Spleen (tissue), 11 donors: Measurements from ENCODE around the gene SLC22A23. TPM values are rescaled to one million over a fixed set of nuclear protein-coding genes. Genes with fewer than 3 reads are reported as not detected.

Experiments
- DNase-seq: peaks from one replicate; pipeline ENCODE4 v3.0.0-alpha.2; 2020
- H3K27ac ChIP-seq, 8 donors: fragments of 200-600 bp; sonication (generic) in 7 of 8; 1 replicate in 4 of 8; 2 replicates in 4 of 8; pipeline versions ENCODE4 v1.5.0 to v1.8.0; 2016 to 2021; ENCODE audit warnings: inconsistent platforms in 4 of 8, mild to moderate bottlenecking in 4 of 8, moderate library complexity in 1 of 8
- H3K27me3 ChIP-seq, 7 donors: fragments of 200-600 bp; sonication (generic) in 6 of 7; replicated peaks in 1 of 7; 1 replicate in 4 of 7; 2 replicates in 3 of 7; pipeline versions ENCODE4 v1.5.0 to v1.8.0; 2016 to 2021; ENCODE audit warnings: inconsistent platforms in 3 of 7, mild to moderate bottlenecking in 1 of 7
- H3K36me3 ChIP-seq, 6 donors: fragments of 200-600 bp; sonication (generic) in 5 of 6; 1 replicate in 4 of 6; 2 replicates in 2 of 6; pipeline versions ENCODE4 v1.5.0 to v1.8.0; 2016 to 2021; ENCODE audit warnings: inconsistent platforms in 2 of 6
- H3K4me1 ChIP-seq, 6 donors: fragments of 200-600 bp; sonication (generic) in 5 of 6; 1 replicate in 3 of 6; 2 replicates in 3 of 6; pipeline versions ENCODE4 v1.5.0 to v1.8.0; 2016 to 2021; ENCODE audit warnings: inconsistent platforms in 3 of 6
- H3K4me3 ChIP-seq, 8 donors: fragments of 200-600 bp; sonication (generic) in 7 of 8; 1 replicate in 4 of 8; 2 replicates in 4 of 8; pipeline versions ENCODE4 v1.5.0 to v1.8.0; 2016 to 2021; ENCODE audit warnings: inconsistent platforms in 4 of 8, mild to moderate bottlenecking in 4 of 8, moderate library complexity in 2 of 8
- H3K9me3 ChIP-seq, 8 donors: fragments of 200-600 bp; sonication (generic) in 7 of 8; 1 replicate in 4 of 8; 2 replicates in 4 of 8; pipeline versions ENCODE4 v1.5.0 to v1.8.0; 2016 to 2021; ENCODE audit warnings: inconsistent platforms in 4 of 8
- CTCF ChIP-seq, 11 experiments: fragments of 200-600 bp in 7 of 11; fragments of 450-650 bp in 4 of 11; sonication (generic) in 4 of 11; IDR thresholded peaks in 8 of 11; conservative IDR thresholded peaks in 3 of 11; 1 replicate in 7 of 11; 2 replicates in 4 of 11; pipeline versions ENCODE4 v1.4.0 to v1.8.0; 2016 to 2021; ENCODE audit warnings: antibody characterized with exemption in 11 of 11, inconsistent platforms in 4 of 11, mild to moderate bottlenecking in 1 of 11
- POLR2A ChIP-seq, 3 donors: fragments of 450-650 bp; IDR thresholded peaks; one replicate each; pipeline ENCODE4 v1.5.1; 2017; ENCODE audit warnings: antibody characterized with exemption in 3 of 3, mild to moderate bottlenecking in 1 of 3
- POLR2AphosphoS5 ChIP-seq, 3 donors: sonication (generic); formaldehyde crosslinking; IDR thresholded peaks; one replicate each; pipeline ENCODE4 v1.5.1; 2017; ENCODE audit warnings: antibody characterized with exemption in 3 of 3
- WGBS, 5 donors: extraction: QIAGEN DNeasy Blood & Tissue Kit in 3 of 5; methylation state at CpG; one replicate each; pipeline versions ENCODE4 v1.1.5 to v1.1.7; 2013 to 2018; 5-methylcytosine and 5-hydroxymethylcytosine counted together
- intact Hi-C: fragments of 100-400 bp; cut with DNase I; formaldehyde crosslinking; loops from one replicate; pipeline ENCODE4 v1.15.0; 2023; ENCODE audit warnings: low total_unique reads
- polyA plus RNA-seq, 3 donors: library from polyadenylated mRNA; stranded (reverse); fragments of 200-250 nt; gene quantifications; one replicate each; pipeline ENCODE4 v1.2.1, GENCODE V29; 2013
- total RNA-seq, 7 donors: library from RNA; depleted of rRNA in 3 of 7; stranded (reverse); fragments of >200 nt in 3 of 7; fragmentation: NEBNext Ultra II Directional in 4 of 7; extraction: Animal tissue kit (Norgen Biotek cat#: 25700) in 4 of 7; gene quantifications; one replicate each; pipeline versions ENCODE4 v1.1.0 to v1.2.1, GENCODE V29; 2016 to 2021
- donor health status: healthy with polysubstance abuse.
- donor health status: DM: no; HTN: no; CAD: no; lungs with moderate emphysema.
- donor health status: DM: no; HTN: no; CAD: no.
- donor health status: Bipolar disorder and iron deficiency.
- donor health status: healthy.
- donor health status: DM: no; HTN: no; CAD: no.
- donor health status: DM: yes; HTN: yes; CAD: no.

SLC22A23 gene
- total and polyA plus RNA-seq, 10 donors, result 1.9 to 22.6 (median 18.3) TPM

- WGBS, 5 donors, result 70 to 80% (median 74%) methylated on average over 16 to 17 of the region's 17 CpGs
- intact Hi-C loops, result no loop called here
- H3K27ac ChIP-seq, result no peak overlapping the region
- H3K27me3 ChIP-seq, result peaks cover 0 to 8% (median 0%) of the 10 kb centered on the region in 7 donors
- H3K4me3 ChIP-seq, result no peak overlapping the region
- H3K36me3 ChIP-seq, result no peaks in the 10 kb centered on the region
- H3K9me3 ChIP-seq, result no peaks in the 10 kb centered on the region
- DNase-seq, result no peak
- TF ChIP-seq CTCF (IDR thresholded peaks at IDR 0.05 in 8 of 11, conservative IDR thresholded peaks at IDR 0.05 in 3 of 11), result no peak
- TF ChIP-seq POLR2AphosphoS5 (IDR thresholded peaks at IDR 0.05), result no peak
- no peak for TF ChIP-seq POLR2A (IDR thresholded peaks at IDR 0.05)
- H3K4me1 ChIP-seq, result peaks cover 0 to 13% (median 6%) of the 10 kb centered on the region in 6 donors
These were observed 79.1 kb downstream of the SLC22A23 start for GRCh38 chr6:3377536-3378397.

GRCh38 chr6:3376893-3377535 is 79.8 kb downstream of the SLC22A23 start:
- WGBS, 5 donors, result 81 to 92% (median 89%) methylated on average over 3 of the region's 3 CpGs
- Histone ChIP-seq H3K9me3 (no peaks in the 10 kb centered on the region), H3K4me1 (peaks cover 0 to 13% (median 6%) of the 10 kb centered on the region in 6 donors), H3K4me3 (no peak overlapping the region), H3K27me3 (peaks cover 0 to 8% (median 0%) of the 10 kb centered on the region in 7 donors), H3K27ac (no peak overlapping the region), H3K36me3 (no peaks in the 10 kb centered on the region)
- TF ChIP-seq POLR2A (IDR thresholded peaks at IDR 0.05), result no peak
- TF ChIP-seq CTCF (IDR thresholded peaks at IDR 0.05 in 8 of 11, conservative IDR thresholded peaks at IDR 0.05 in 3 of 11), result no peak
- no peak for TF ChIP-seq POLR2AphosphoS5 (IDR thresholded peaks at IDR 0.05)
- no peak for DNase-seq
- intact Hi-C loops, result no loop called here

GRCh38 chr6:3376064-3376463 is 80.8 kb downstream of the SLC22A23 start:
- Histone ChIP-seq H3K4me3 (no peak overlapping the region), H3K36me3 (no peaks in the 10 kb centered on the region), H3K4me1 (peaks cover 0 to 13% (median 6%) of the 10 kb centered on the region in 6 donors), H3K27ac (no peak overlapping the region), H3K27me3 (peaks cover 0 to 8% (median 0%) of the 10 kb centered on the region in 7 donors), H3K9me3 (no peaks in the 10 kb centered on the region)
- no peak for TF ChIP-seq POLR2AphosphoS5 (IDR thresholded peaks at IDR 0.05)
- TF ChIP-seq POLR2A (IDR thresholded peaks at IDR 0.05), result no peak
- no peak for TF ChIP-seq CTCF (IDR thresholded peaks at IDR 0.05 in 8 of 11, conservative IDR thresholded peaks at IDR 0.05 in 3 of 11)
- intact Hi-C loops, result no loop called here
- WGBS, 5 donors, result 82 to 93% (median 88%) methylated on average over 8 of the region's 8 CpGs
- no peak for DNase-seq
